Esophagus squamous epithelium (tissue), 5 donors: ENCODE results near the gene CSF1R. TPM values are rescaled to one million over a fixed set of nuclear protein-coding genes. Genes with fewer than 3 reads are reported as not detected.
"Not testable (repeated sequence)": the region's sequence is repeated elsewhere in the genome, so short reads cannot be mapped to it uniquely, and the experiment has no call there.

Source experiments
- DNase-seq: peaks from one replicate; lab custom pipeline; 2025; lab: John Stamatoyannopoulos, UW
- H3K27ac ChIP-seq, 4 donors: fragments of 200-600 bp; sonication (generic); one replicate each; pipeline ENCODE4 v1.5.1; 2016 to 2019; ENCODE audit warnings: mild to moderate bottlenecking in 1 of 4
- H3K27me3 ChIP-seq, 4 donors: fragments of 200-600 bp; sonication (generic); 1 replicate in 3 of 4; 2 replicates in 1 of 4; pipeline versions ENCODE4 v1.5.1 to v1.6.0; 2017 to 2021; ENCODE audit warnings: antibody characterized with exemption in 1 of 4
- H3K36me3 ChIP-seq, 3 donors: fragments of 200-600 bp; sonication (generic); one replicate each; pipeline ENCODE4 v1.5.1; 2016 to 2019
- H3K4me1 ChIP-seq, 3 donors: fragments of 200-600 bp; sonication (generic); one replicate each; pipeline ENCODE4 v1.5.1; 2017 to 2019
- H3K4me3 ChIP-seq, 4 donors: fragments of 200-600 bp; sonication (generic); 1 replicate in 3 of 4; 2 replicates in 1 of 4; pipeline ENCODE4 v1.5.1; 2016 to 2019; ENCODE audit warnings: mild to moderate bottlenecking in 2 of 4, moderate library complexity in 1 of 4
- H3K9me3 ChIP-seq, 3 donors: fragments of 200-600 bp; sonication (generic); one replicate each; pipeline ENCODE4 v1.5.1; 2016 to 2019
- POLR2A ChIP-seq, 4 donors: fragments of 450-650 bp; IDR thresholded peaks; one replicate each; pipeline ENCODE4 v1.6.1; 2017; ENCODE audit warnings: antibody characterized with exemption in 4 of 4, mild to moderate bottlenecking in 4 of 4, moderate library complexity in 3 of 4
- WGBS, 2 donors: methylation state at CpG; one replicate each; pipeline ENCODE4 v1.1.5; 2018; 5-methylcytosine and 5-hydroxymethylcytosine counted together
- intact Hi-C: fragments of 100-400 bp; cut with DNase I; formaldehyde crosslinking; loops from one replicate; pipeline ENCODE4 v1.15.0; 2022
- total RNA-seq, 4 donors: library from RNA; depleted of rRNA; stranded (reverse); fragments of >200 nt; gene quantifications; one replicate each; pipeline ENCODE4 v1.1.0, GENCODE V29; 2016
- TF ChIP-seq, protein P1 (sequence below), 6 experiments: fragments of 450-650 bp in 4 of 6; fragments of 200-600 bp in 2 of 6; sonication (generic) in 2 of 6; IDR thresholded peaks; one replicate each; pipeline ENCODE4 v1.5.1; 2016 to 2019; ENCODE audit warnings: antibody characterized with exemption in 6 of 6, mild to moderate bottlenecking in 4 of 6, moderate library complexity in 4 of 6
- donor health status: DM: yes; HTN: yes; CAD: no.

CSF1R gene
- total RNA-seq, 4 donors from 2014 or later = 4.3 to 38.7 (median 15.1) TPM

DNA sequence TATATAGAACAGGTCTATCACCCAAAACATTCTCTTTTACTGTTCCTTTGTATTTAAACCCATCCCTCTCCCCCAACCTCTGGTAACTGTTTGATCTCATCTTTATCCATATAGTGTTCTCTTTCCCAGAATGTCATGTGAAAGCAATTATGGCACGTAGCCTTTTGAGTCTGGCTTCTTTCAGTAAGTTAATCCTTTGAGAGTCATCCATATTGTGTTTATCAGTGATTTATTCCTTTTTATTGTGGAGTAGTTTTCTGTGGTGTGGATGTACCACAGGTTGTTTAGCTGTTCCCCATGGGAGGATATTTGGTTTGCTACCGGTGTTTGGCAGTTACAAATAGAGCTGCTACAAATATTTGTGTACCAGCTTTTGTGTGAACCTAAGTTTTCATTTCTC, 47.8 kb downstream of the CSF1R start:
- H3K27ac ChIP-seq = no peak overlapping the region
- H3K4me1 ChIP-seq = peaks cover 0 to 6% (median 0%) of the 10 kb centered on the region in 3 donors
- H3K4me3 ChIP-seq = no peak overlapping the region
- 73 to 82% methylated on average over 2 of the region's 2 CpGs for WGBS, 2 donors
- no peak for DNase-seq
- no peaks in the 10 kb centered on the region for H3K9me3 ChIP-seq
- no peaks in the 10 kb centered on the region for H3K27me3 ChIP-seq
- TF ChIP-seq, protein P1, sequence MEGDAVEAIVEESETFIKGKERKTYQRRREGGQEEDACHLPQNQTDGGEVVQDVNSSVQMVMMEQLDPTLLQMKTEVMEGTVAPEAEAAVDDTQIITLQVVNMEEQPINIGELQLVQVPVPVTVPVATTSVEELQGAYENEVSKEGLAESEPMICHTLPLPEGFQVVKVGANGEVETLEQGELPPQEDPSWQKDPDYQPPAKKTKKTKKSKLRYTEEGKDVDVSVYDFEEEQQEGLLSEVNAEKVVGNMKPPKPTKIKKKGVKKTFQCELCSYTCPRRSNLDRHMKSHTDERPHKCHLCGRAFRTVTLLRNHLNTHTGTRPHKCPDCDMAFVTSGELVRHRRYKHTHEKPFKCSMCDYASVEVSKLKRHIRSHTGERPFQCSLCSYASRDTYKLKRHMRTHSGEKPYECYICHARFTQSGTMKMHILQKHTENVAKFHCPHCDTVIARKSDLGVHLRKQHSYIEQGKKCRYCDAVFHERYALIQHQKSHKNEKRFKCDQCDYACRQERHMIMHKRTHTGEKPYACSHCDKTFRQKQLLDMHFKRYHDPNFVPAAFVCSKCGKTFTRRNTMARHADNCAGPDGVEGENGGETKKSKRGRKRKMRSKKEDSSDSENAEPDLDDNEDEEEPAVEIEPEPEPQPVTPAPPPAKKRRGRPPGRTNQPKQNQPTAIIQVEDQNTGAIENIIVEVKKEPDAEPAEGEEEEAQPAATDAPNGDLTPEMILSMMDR (IDR thresholded peaks at IDR 0.05) = no peak
- no peak for TF ChIP-seq POLR2A (IDR thresholded peaks at IDR 0.05)
- intact Hi-C loops = no loop called here
- peaks cover 19 to 100% (median 35%) of the 10 kb centered on the region in 3 donors for H3K36me3 ChIP-seq

DNA sequence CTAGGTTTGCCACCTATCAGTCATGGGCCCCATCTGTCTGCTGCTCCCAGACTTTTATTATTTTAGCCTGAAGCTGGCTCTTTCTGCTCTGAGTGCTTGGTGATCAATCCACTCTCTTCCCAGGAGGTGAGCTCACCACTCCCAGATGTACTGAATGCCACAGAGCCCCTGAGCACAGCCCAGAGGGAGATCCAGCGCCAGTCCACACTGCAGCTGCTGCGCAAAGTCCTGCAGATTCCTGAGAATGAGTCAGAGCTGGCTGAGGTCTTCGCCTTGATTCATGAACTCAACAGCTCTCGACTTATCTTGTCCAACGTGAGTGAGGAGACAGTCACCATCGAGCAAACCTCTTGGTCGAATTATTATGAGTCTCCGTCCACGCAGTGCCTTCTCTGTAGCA, 49.8 kb downstream of the CSF1R start:
- Histone ChIP-seq H3K4me1 (no peaks in the 10 kb centered on the region), H3K9me3 (no peaks in the 10 kb centered on the region), H3K36me3 (peaks cover 23 to 100% (median 44%) of the 10 kb centered on the region in 3 donors), H3K4me3 (no peak overlapping the region), H3K27ac (no peak overlapping the region), H3K27me3 (no peaks in the 10 kb centered on the region)
- no peak for DNase-seq
- intact Hi-C loops = no loop called here
- no peak for TF ChIP-seq POLR2A (IDR thresholded peaks at IDR 0.05)
- TF ChIP-seq, protein P1 (IDR thresholded peaks at IDR 0.05) = no peak
- 68 to 75% methylated on average over 9 of the region's 9 CpGs for WGBS, 2 donors

DNA sequence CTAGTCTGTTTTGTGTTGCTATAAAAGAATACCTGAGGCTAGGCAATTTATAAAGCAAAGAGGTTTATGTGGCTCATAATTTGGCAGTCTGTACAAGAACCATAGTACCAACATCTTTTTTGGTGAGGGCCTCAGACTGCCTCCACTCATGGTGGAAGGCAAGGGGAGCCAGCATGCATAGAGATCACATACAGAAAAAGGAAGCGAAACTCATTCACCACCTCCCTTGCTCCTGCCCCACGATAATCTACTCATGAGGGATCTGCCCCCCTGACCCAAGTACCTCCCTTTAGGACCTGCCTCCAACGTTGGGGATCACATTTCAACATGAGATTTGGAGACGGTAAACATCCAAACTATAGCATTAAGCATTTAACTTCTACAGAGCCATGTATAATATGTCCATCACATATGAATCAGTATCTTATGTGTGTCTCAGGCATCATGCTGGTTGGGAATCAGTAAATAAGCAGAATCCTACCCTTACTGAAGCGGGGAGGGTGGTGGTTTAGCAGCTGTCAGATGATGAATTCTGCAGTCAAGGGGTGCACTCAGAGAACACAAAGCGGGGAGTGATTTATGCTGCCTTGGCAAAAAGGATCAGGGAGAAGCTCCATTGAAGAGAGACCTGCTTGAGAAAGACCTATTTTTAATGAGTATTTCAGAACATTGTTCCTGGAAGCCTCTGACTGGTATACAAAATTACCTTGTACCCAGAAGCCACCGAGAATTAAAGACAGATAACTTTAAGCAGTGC, 51.0 kb downstream of the CSF1R start:
- Histone ChIP-seq H3K9me3 (no peaks in the 10 kb centered on the region), H3K27ac (no peak overlapping the region), H3K27me3 (no peaks in the 10 kb centered on the region), H3K4me1 (no peaks in the 10 kb centered on the region), H3K36me3 (peaks cover 18 to 100% (median 39%) of the 10 kb centered on the region in 3 donors), H3K4me3 (no peak overlapping the region)
- 83% methylated on average over 7 of the region's 7 CpGs for WGBS, 2 donors
- no peak for DNase-seq
- TF ChIP-seq, protein P1 (IDR thresholded peaks at IDR 0.05) = no peak
- TF ChIP-seq POLR2A (IDR thresholded peaks at IDR 0.05) = no peak
- intact Hi-C loops = no loop called here

DNA sequence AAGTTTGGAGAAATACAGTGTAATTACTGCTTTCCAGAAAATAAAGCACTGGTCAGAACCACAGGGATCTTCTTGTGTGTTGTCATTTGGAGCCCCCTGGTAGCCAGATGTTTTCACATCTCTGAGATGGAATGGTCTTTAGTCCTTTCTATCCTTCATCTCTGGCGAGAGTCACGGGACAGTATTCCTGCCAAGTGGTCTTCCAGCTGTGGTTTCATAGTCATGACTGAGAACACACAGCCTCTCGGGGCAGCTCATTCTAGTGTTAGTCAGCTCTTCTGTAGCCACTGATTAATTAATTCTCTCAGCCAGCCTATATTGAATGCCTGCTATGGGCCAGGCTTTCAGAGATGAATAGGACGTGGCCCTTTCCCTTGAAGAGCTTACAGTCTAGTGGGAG, 51.7 kb downstream of the CSF1R start:
- no peaks in the 10 kb centered on the region for H3K27me3 ChIP-seq
- TF ChIP-seq POLR2A (IDR thresholded peaks at IDR 0.05) = no peak
- TF ChIP-seq, protein P1 (IDR thresholded peaks at IDR 0.05) = no peak
- H3K4me3 ChIP-seq = no peak overlapping the region
- peaks cover 18 to 100% (median 39%) of the 10 kb centered on the region in 3 donors for H3K36me3 ChIP-seq
- no peaks in the 10 kb centered on the region for H3K4me1 ChIP-seq
- no peak overlapping the region for H3K27ac ChIP-seq
- intact Hi-C loops = no loop called here
- no peaks in the 10 kb centered on the region for H3K9me3 ChIP-seq
- WGBS, 2 donors = 90 to 94% methylated on average over 4 of the region's 4 CpGs
- no peak for DNase-seq

DNA sequence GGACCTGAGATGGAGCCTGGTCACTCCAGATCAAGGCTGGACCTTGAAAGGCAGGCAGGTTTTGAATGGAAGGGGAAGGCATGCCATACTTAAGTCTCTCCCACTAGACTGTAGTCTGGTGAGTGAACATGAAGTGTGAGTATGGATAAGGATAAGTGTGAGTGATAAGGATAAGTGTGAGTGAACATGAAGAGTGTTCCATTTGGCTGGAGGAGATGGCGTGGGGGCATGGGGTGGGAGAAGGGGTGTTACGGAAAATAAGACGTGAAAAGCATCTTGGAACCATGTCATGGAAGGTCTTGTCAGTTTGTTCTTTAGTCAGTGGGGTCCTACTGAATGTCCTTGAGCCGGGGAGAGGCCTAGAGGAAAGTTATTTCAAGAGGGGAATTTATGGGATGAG, 53.0 kb downstream of the CSF1R start:
- TF ChIP-seq, protein P1 (IDR thresholded peaks at IDR 0.05) = no peak
- no peak for TF ChIP-seq POLR2A (IDR thresholded peaks at IDR 0.05)
- intact Hi-C loops = no loop called here
- WGBS, 2 donors = 90 to 96% methylated on average over 4 of the region's 4 CpGs
- no peaks in the 10 kb centered on the region for H3K9me3 ChIP-seq
- H3K27ac ChIP-seq = no peak overlapping the region
- H3K4me1 ChIP-seq = no peaks in the 10 kb centered on the region
- peaks cover 18 to 99% (median 34%) of the 10 kb centered on the region in 3 donors for H3K36me3 ChIP-seq
- no peaks in the 10 kb centered on the region for H3K27me3 ChIP-seq
- no peak overlapping the region for H3K4me3 ChIP-seq
- DNase-seq = no peak

DNA sequence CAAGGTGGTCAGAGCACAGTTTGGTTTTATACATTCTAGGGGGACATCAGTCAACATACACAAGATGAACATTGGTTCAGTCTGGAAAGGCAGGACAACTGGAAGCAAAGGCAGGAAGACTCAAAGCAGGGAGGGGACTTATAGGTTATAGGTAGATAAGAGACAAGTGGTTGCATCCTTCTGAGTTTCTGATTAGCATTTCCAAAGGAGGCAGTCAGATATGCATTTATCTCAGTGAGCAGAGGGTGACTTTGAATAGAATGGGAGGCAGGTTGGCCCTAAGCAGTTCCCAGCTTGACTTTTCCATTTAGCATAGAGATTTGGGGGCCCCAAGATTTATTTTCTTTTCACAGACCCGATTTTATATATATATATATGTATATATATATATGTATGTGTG, 58.3 kb downstream of the CSF1R start:
- DNase-seq, H3K4me3 ChIP-seq, H3K27ac ChIP-seq, H3K9me3 ChIP-seq, H3K4me1 ChIP-seq, intact Hi-C loops, H3K27me3 ChIP-seq: not testable (repeated sequence)
- 75 to 79% methylated on average over 1 of the region's 1 CpG for WGBS, 2 donors
- H3K36me3 ChIP-seq = peaks cover 12 to 99% (median 32%) of the 10 kb centered on the region in 3 donors
